Neural progenitor cell (in vitro differentiated cells): ENCODE measurements around the gene TCERG1L.

ENCODE experiments used
- CTCF ChIP-seq: fragments of 200-600 bp; sonication (generic); IDR thresholded peaks from 2 replicates; pipeline ENCODE4 v1.5.1; 2017; ENCODE audit warnings: antibody characterized with exemption, mild to moderate bottlenecking
- EZH2 ChIP-seq: fragments of 200-600 bp; sonication (generic); IDR thresholded peaks from 2 replicates; pipeline ENCODE4 v1.6.1; 2017; ENCODE audit warnings: antibody characterized with exemption, mild to moderate bottlenecking, moderate library complexity
- EZH2phosphoT487 ChIP-seq: fragments of 200-600 bp; sonication (generic); IDR thresholded peaks from 2 replicates; pipeline ENCODE4 v1.6.1; 2017; ENCODE audit warnings: antibody characterized with exemption

- no peak for TF ChIP-seq CTCF
- TF ChIP-seq EZH2 = no peak
- no peak for TF ChIP-seq EZH2phosphoT487
Observed at GRCh38 chr10:131220601-131221171, 90.8 kb downstream of the TCERG1L start.
